Measurements from ENCODE around the gene TLR4. TPM values are rescaled to one million over a fixed set of nuclear protein-coding genes. Genes with fewer than 3 reads are reported as not detected.

The TLR4 gene
- total RNA-seq, 2 experiments from 2014 or later: 4.4 to 10.4 TPM

- ChIA-PET POLR2A (interaction anchor here (0.7 to 1.9 kb wide), 2 partner anchors 9 to 39 kb away, joined by 3 to 6 read pairs; no protein-coding TSS in a partner anchor), CTCF (ENCODE audit: unreplicated experiment) (no interaction called here)
- Histone ChIP-seq H4K20me1 (ENCODE audit: insufficient read depth, low read length) (no peaks in the 10 kb centered on the region), H3K27ac (ENCODE audit: low read depth, low read length, poor library complexity, severe bottlenecking) (no peak overlapping the region), H3K9me2 (ENCODE audit: insufficient read depth, low read length) (no peaks in the 10 kb centered on the region), H3K36me3 (ENCODE audit: insufficient read depth, low read length) (no peaks in the 10 kb centered on the region), H3K79me2 (ENCODE audit: insufficient read depth, low read depth, low read length) (no peaks in the 10 kb centered on the region), H3K4me3 (ENCODE audit: low read depth, low read length, poor library complexity, severe bottlenecking) (no peak overlapping the region), H3K4me1 (ENCODE audit: insufficient read depth, low read length, poor library complexity, severe bottlenecking) (no peaks in the 10 kb centered on the region), H3K9me3 (ENCODE audit: low read length) (no peaks in the 10 kb centered on the region), H3K4me2 (ENCODE audit: low read length) (no peak overlapping the region), H2AFZ (ENCODE audit: low read length) (no peak overlapping the region)
- intact Hi-C loops (cut with micrococcal nuclease; ENCODE audit: unreplicated experiment): no loop called here
- no TSS peak for BruUV-seq (replicated peaks)
- DNase-seq (ENCODE audit: low spot score): no peak
- TF ChIP-seq EZH2phosphoT487 (IDR thresholded peaks at IDR 0.05; ENCODE audit: borderline replicate concordance, low read depth, low read length) (no peak), CTCF (conservative IDR thresholded peaks at IDR 0.05; ENCODE audit: low read length) (no peak)
These were observed 29.3 kb downstream of the TLR4 start for GRCh38 chr9:117733465-117733864.

GRCh38 chr9:117734082-117734481 lies 29.9 kb downstream of the TLR4 start:
- Histone ChIP-seq H3K36me3 (ENCODE audit: insufficient read depth, low read length) (no peaks in the 10 kb centered on the region), H3K4me3 (ENCODE audit: low read depth, low read length, poor library complexity, severe bottlenecking) (no peak overlapping the region), H4K20me1 (ENCODE audit: insufficient read depth, low read length) (no peaks in the 10 kb centered on the region), H3K9me2 (ENCODE audit: insufficient read depth, low read length) (no peaks in the 10 kb centered on the region), H3K4me2 (ENCODE audit: low read length) (no peak overlapping the region), H3K9me3 (ENCODE audit: low read length) (no peaks in the 10 kb centered on the region), H3K79me2 (ENCODE audit: insufficient read depth, low read depth, low read length) (no peaks in the 10 kb centered on the region), H3K4me1 (ENCODE audit: insufficient read depth, low read length, poor library complexity, severe bottlenecking) (no peaks in the 10 kb centered on the region), H2AFZ (ENCODE audit: low read length) (no peak overlapping the region), H3K27ac (ENCODE audit: low read depth, low read length, poor library complexity, severe bottlenecking) (no peak overlapping the region)
- CTCF ChIA-PET (ENCODE audit: unreplicated experiment): no interaction called here
- intact Hi-C loops (cut with micrococcal nuclease; ENCODE audit: unreplicated experiment): no loop called here
- BruUV-seq (replicated peaks): no TSS peak
- POLR2A ChIA-PET: interaction anchor here (0.7 to 1.9 kb wide), 3 partner anchors 10 to 84 kb away, joined by 3 to 6 read pairs (median 3); no protein-coding TSS in a partner anchor
- TF ChIP-seq CTCF (conservative IDR thresholded peaks at IDR 0.05; ENCODE audit: low read length): no peak
- TF ChIP-seq EZH2phosphoT487 (IDR thresholded peaks at IDR 0.05; ENCODE audit: borderline replicate concordance, low read depth, low read length): no peak
- DNase-seq (ENCODE audit: low spot score): no peak

GRCh38 chr9:117734523-117735314 lies 30.5 kb downstream of the TLR4 start:
- intact Hi-C loops (cut with micrococcal nuclease; ENCODE audit: unreplicated experiment): no loop called here
- POLR2A ChIA-PET: interaction anchor here (0.7 to 1.9 kb wide), 3 partner anchors 10 to 84 kb away, joined by 3 to 6 read pairs (median 5); no protein-coding TSS in a partner anchor
- H3K4me1 ChIP-seq (ENCODE audit: insufficient read depth, low read length, poor library complexity, severe bottlenecking): no peaks in the 10 kb centered on the region
- TF ChIP-seq CTCF (conservative IDR thresholded peaks at IDR 0.05; ENCODE audit: low read length) (no peak), EZH2phosphoT487 (IDR thresholded peaks at IDR 0.05; ENCODE audit: borderline replicate concordance, low read depth, low read length) (no peak)
- no peak overlapping the region for H2AFZ ChIP-seq (ENCODE audit: low read length)
- H3K4me3 ChIP-seq (ENCODE audit: low read depth, low read length, poor library complexity, severe bottlenecking): no peak overlapping the region
- CTCF ChIA-PET (ENCODE audit: unreplicated experiment): no interaction called here
- H3K4me2 ChIP-seq (ENCODE audit: low read length): no peak overlapping the region
- no peaks in the 10 kb centered on the region for H3K9me2 ChIP-seq (ENCODE audit: insufficient read depth, low read length)
- no peak overlapping the region for H3K27ac ChIP-seq (ENCODE audit: low read depth, low read length, poor library complexity, severe bottlenecking)
- H3K36me3 ChIP-seq (ENCODE audit: insufficient read depth, low read length): no peaks in the 10 kb centered on the region
- DNase-seq (ENCODE audit: low spot score): no peak
- H3K9me3 ChIP-seq (ENCODE audit: low read length): no peaks in the 10 kb centered on the region
- no peaks in the 10 kb centered on the region for H3K79me2 ChIP-seq (ENCODE audit: insufficient read depth, low read depth, low read length)
- H4K20me1 ChIP-seq (ENCODE audit: insufficient read depth, low read length): no peaks in the 10 kb centered on the region
- BruUV-seq (replicated peaks): no TSS peak
